Uterus (tissue), 2 donors: Measurements from ENCODE around the gene HRH2.

Source experiments
- POLR2A ChIP-seq, 2 donors: fragments of 450-650 bp; IDR thresholded peaks; one replicate each; pipeline ENCODE4 v1.6.1; 2016; ENCODE audit warnings: antibody characterized with exemption in 2 of 2, mild to moderate bottlenecking in 1 of 2, moderate library complexity in 1 of 2
- TF ChIP-seq, protein P1 (sequence below), 4 experiments: fragments of 200-600 bp in 2 of 4; fragments of 450-650 bp in 2 of 4; sonication (generic) in 2 of 4; IDR thresholded peaks; one replicate each; pipeline ENCODE4 v1.5.1; 2016 to 2019; ENCODE audit warnings: antibody characterized with exemption in 4 of 4, mild to moderate bottlenecking in 2 of 4, moderate library complexity in 1 of 4

DNA sequence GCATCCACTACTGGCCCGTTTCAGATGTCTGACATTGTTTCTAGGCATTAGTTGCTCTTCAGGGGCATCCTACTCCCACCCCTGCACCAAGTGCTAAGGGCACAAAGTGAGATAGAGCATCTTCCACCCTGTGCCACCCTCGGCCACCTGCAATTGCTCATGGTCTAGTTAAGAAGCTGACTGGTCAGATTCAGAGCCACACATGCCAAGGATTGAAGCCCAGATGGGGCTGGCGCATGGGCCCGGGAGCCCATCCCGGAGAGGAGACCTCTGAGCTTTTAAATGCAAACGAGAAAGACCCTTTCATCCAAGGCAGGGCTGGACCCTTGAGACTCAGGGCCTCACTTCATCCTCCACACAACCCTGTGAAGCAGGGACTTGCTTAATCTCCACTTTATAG lies 28.5 kb downstream of the HRH2 start:
- TF ChIP-seq, protein P1, sequence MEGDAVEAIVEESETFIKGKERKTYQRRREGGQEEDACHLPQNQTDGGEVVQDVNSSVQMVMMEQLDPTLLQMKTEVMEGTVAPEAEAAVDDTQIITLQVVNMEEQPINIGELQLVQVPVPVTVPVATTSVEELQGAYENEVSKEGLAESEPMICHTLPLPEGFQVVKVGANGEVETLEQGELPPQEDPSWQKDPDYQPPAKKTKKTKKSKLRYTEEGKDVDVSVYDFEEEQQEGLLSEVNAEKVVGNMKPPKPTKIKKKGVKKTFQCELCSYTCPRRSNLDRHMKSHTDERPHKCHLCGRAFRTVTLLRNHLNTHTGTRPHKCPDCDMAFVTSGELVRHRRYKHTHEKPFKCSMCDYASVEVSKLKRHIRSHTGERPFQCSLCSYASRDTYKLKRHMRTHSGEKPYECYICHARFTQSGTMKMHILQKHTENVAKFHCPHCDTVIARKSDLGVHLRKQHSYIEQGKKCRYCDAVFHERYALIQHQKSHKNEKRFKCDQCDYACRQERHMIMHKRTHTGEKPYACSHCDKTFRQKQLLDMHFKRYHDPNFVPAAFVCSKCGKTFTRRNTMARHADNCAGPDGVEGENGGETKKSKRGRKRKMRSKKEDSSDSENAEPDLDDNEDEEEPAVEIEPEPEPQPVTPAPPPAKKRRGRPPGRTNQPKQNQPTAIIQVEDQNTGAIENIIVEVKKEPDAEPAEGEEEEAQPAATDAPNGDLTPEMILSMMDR (IDR thresholded peaks at IDR 0.05) = no peak
- TF ChIP-seq POLR2A (IDR thresholded peaks at IDR 0.05) = no peak
